HG02938 (cell line): ENCODE measurements around the gene PCDHGA1.
A peak's percentile ranks its signal among the peaks of the same experiment; 100 is the strongest.
"Not testable (repeated sequence)": the region's sequence is repeated elsewhere in the genome, so short reads cannot be mapped to it uniquely, and the experiment has no call there.

Source experiments
- ATAC-seq: cut with Tn5 transposase; IDR thresholded peaks from one replicate; pipeline ENCODE4 v1.9.1; 2021; ENCODE audit warnings: mild to moderate bottlenecking, moderate library complexity; ENCODE audit not compliant: unreplicated experiment

PCDHGA1 gene

GRCh38 chr5:141330299-141331080 lies at the start of gene PCDHGA1:
Gene PCDHGA1 (plus strand): TSS chr5:141330514.
- ATAC-seq = no peak

GRCh38 chr5:141298376-141298775 lies 31.9 kb upstream of the PCDHGA1 start:
- no peak for ATAC-seq

DNA sequence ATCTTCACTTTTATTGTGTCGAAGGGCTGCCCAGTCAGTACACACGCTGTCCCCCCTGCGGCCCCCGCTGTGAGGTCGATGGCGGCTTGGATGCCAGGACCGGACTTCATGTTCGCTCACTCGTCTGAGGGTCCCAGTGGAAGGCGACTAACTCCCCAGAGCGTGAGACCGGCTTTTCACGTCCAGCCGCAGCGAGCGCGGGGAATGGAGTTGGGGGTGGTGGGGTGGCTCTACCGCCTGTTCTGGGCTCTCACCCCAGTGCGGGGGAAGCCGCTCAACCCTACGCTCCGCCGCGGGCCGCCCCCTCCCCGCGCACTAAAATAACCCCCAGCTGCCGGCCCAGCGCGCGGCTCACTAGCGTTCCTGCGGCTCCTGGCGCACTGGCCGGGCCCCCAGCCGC lies 26.6 kb upstream of the PCDHGA1 start, which contains the start of gene SLC25A2:
Gene SLC25A2 (minus strand): TSS at position 294 of the 400 bp plus-strand sequence. CDS start 184 bp downstream, at position 110.
- ATAC-seq = no peak

- no peak for ATAC-seq
These were observed 23.7 kb upstream of the PCDHGA1 start for GRCh38 chr5:141306630-141307029.

GRCh38 chr5:141313711-141314110 lies 16.6 kb upstream of the PCDHGA1 start:
- no peak for ATAC-seq

- ATAC-seq = not testable (repeated sequence)
These were observed 13.4 kb upstream of the PCDHGA1 start for GRCh38 chr5:141316963-141317362.

DNA sequence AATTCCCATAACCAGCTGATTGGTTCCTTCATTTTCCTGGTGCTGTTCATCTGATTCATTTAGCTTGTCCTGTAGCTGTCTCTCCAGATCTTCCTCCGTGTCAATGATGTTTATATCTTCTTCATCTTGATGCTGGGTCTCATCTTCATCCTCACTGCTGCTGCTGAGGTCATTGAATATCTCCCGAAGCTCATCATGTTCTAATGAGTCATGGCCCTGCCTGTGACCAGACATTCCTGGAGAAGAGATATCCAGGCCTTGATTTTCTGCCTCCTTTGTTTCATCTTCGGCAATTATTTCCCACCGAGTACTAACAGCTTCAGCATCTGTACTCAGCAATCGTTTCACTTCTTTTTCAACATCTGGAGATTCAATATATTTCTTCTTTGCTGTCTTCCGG lies 11.1 kb upstream of the PCDHGA1 start:
- ATAC-seq = no peak

- no peak for ATAC-seq
These were observed 10.6 kb upstream of the PCDHGA1 start for GRCh38 chr5:141319699-141320098.

- peak; percentile 91 for ATAC-seq
These were observed 9.8 kb upstream of the PCDHGA1 start, which contains the start of gene TAF7 for GRCh38 chr5:141320225-141321169. Gene TAF7 (minus strand): TSS chr5:141320784. CDS start chr5:141320044, 740 bp downstream.

DNA sequence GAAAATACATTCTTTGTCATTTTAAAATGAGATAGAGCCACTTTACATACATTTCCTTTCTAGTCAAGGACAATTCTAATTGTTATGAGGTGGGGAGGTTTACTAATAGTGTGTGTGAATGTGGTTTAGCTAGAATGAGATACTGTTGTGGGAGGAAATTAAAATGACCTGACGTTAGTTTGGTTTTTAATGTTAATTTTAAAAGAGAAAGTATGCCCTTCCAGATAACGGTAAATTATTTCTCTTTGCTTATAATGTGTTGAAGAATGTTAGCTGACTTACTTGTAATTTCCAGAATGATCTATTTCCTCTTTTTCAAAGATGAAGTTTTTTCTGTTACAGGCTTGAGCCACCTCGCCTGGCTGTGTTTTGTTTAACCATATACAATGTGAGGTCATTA lies 8.1 kb upstream of the PCDHGA1 start:
- no peak for ATAC-seq

GRCh38 chr5:141326088-141326854 lies 4.0 kb upstream of the PCDHGA1 start:
- ATAC-seq = peak; percentile 82

DNA sequence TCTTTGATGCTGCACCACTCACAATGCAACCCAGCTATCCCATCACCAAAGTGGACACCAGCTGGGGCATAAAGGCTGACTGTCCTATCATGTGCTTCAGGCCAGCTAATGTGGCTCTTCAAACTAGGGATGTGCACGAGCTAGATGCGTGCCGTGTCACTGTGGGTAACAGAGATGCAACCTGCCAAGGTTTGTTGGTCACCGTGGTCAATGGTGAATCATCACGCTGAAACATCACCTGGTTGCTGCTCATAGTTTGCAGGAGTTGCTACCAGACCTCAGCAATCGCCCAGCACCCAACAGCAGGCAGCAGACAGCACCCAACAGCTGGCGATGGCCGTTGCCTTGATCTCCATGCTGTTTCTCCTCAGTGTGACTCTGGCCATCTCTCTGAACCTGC lies 2.1 kb upstream of the PCDHGA1 start:
- no peak for ATAC-seq

GRCh38 chr5:141332571-141332970 lies 2.3 kb downstream of the PCDHGA1 start:
- ATAC-seq = not testable (repeated sequence)

DNA sequence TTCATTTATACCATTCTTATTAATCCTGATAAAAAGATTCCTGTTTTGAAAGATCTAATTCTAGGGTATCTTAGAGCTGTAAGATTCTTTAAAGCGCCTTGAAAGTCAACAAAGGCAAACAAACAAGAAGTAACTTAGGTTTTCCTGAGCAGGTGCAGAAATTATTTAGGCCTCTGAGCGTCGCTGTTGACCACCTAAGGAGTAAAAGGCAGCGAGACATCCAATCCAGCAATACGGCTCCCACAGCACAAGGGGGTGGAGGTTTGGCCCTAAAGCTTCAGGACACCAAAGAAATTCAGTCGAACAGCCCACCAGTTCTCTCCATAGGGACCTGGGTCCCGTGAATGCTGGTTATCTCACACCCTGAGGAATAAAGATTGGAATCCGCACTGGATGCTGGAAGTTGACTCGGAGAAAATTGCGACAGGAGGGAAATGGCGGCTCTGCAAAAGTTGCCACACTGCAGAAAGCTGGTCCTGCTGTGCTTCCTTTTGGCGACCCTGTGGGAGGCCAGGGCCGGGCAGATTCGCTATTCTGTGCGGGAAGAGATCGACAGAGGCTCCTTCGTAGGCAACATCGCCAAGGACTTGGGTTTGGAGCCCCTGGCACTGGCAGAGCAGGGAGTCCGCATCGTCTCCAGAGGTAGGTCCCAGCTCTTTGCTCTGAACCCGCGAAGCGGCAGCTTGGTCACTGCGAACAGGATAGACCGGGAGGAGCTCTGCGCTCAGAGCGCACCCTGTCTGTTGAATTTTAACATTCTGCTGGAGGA lies 8.4 kb downstream of the PCDHGA1 start, which contains the start of gene PCDHGA2:
Gene PCDHGA2 (plus strand): TSS at position 223 of the 769 bp plus-strand sequence.
- ATAC-seq = no peak

DNA sequence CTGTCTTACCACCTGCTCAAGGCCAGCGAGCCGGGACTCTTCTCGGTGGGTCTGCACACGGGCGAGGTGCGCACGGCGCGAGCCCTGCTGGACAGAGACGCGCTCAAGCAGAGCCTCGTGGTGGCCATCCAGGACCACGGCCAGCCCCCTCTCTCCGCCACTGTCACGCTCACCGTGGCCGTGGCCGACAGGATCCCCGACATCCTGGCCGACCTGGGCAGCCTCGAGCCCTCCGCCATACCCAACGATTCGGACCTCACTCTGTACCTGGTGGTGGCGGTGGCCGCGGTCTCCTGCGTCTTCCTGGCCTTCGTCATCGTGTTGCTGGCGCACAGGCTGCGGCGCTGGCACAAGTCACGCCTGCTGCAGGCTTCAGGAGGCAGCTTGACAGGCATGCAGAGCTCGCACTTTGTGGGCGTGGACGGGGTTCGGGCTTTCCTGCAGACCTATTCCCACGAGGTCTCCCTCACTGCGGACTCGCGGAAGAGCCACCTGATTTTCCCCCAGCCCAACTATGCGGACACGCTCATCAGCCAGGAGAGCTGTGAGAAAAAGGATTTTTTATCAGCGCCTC lies 10.6 kb downstream of the PCDHGA1 start:
- not testable (repeated sequence) for ATAC-seq

GRCh38 chr5:141342773-141343172 lies 12.5 kb downstream of the PCDHGA1 start:
- ATAC-seq = no peak

DNA sequence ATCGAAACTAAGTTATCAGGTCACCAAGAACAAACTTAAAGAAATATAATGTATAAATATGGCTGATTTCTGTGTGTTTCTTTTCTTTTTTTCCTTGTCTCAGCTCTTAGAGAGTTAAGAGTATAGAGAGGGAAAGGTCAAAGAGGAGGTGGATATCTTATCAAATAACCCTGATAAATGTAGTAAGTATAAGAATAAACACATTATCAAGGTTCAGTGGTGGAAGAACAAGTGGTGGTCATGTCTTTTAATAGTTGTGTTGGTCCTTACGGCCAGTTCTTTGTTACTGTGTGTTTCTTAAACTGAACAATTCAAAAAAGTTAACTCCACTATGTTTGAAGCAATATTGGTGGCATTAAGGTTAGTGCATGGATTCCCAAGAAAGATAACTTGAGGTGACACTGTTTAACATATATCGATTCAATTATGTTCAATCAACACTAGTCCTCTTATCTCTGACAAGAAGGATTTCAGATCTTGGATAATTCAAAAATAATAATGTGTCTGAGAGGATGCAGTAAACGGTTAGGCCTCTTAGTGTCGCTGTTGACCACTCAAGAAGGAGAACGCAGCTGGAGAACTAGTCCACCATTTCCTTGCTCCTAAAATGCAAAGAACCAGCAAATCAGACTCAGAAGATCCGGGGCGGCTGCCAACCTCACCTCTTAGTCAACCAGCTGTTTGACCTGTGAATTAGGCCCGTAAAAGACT lies 13.1 kb downstream of the PCDHGA1 start, which contains the start of gene PCDHGA3:
Gene PCDHGA3 (plus strand): TSS at position 588 of the 711 bp plus-strand sequence. CDS start 205 bp downstream, outside the sequence.
- ATAC-seq = no peak

GRCh38 chr5:141343953-141344463 lies 13.7 kb downstream of the PCDHGA1 start:
- no peak for ATAC-seq
